ENCODE data around the gene CD151.

CD151 gene

GRCh38 chr11:843086-843734 is 10.5 kb downstream of the CD151 start:
- no peak for DNase-seq (ENCODE audit: low read depth)

GRCh38 chr11:843818-844692 is 11.3 kb downstream of the CD151 start:
- DNase-seq (ENCODE audit: low read depth) = peak; percentile 98

GRCh38 chr11:844693-845644 is 12.2 kb downstream of the CD151 start:
- peak; percentile 98 for DNase-seq (ENCODE audit: low read depth)

GRCh38 chr11:845872-846495 is 13.2 kb downstream of the CD151 start:
- peak; percentile 43 for DNase-seq (ENCODE audit: low read depth)

- DNase-seq (ENCODE audit: low read depth) = no peak
Measured at GRCh38 chr11:846496-847098, 13.8 kb downstream of the CD151 start.

- DNase-seq (ENCODE audit: low read depth) = no peak
Measured at GRCh38 chr11:847876-848275, 15.1 kb downstream of the CD151 start.

- peak; percentile 27 for DNase-seq (ENCODE audit: low read depth)
Measured at GRCh38 chr11:848380-848931, 15.7 kb downstream of the CD151 start.

- no peak for DNase-seq (ENCODE audit: low read depth)
Measured at GRCh38 chr11:849104-849824, 16.5 kb downstream of the CD151 start.

GRCh38 chr11:849951-850774 is 17.4 kb downstream of the CD151 start:
- DNase-seq (ENCODE audit: low read depth) = no peak

GRCh38 chr11:850775-851763 is 18.3 kb downstream of the CD151 start:
- DNase-seq (ENCODE audit: low read depth) = no peak

- DNase-seq (ENCODE audit: low read depth) = no peak
Measured at GRCh38 chr11:852762-853161, 20.0 kb downstream of the CD151 start.

- no peak for DNase-seq (ENCODE audit: low read depth)
Measured at GRCh38 chr11:853682-854448, 21.1 kb downstream of the CD151 start.

GRCh38 chr11:854601-855329 is 22.0 kb downstream of the CD151 start:
- DNase-seq (ENCODE audit: low read depth) = no peak

GRCh38 chr11:855330-855674 is 22.6 kb downstream of the CD151 start:
- no peak for DNase-seq (ENCODE audit: low read depth)

GRCh38 chr11:855796-856195 is 23.0 kb downstream of the CD151 start:
- no peak for DNase-seq (ENCODE audit: low read depth)

- no peak for DNase-seq (ENCODE audit: low read depth)
Measured at GRCh38 chr11:856397-856796, 23.6 kb downstream of the CD151 start.
